Activated CD4-positive, alpha-beta T cell treated with anti-CD3 and anti-CD28 coated beads for 1 hour (primary cell): ENCODE results near the gene ENOX1.

ENCODE experiments used
- DNase-seq: peaks from one replicate; pipeline ENCODE4 v3.0.0-alpha.2; 2020

The ENOX1 gene

GRCh38 chr13:43785261-43785649 lies 1.5 kb downstream of the ENOX1 start:
- DNase-seq = no peak

DNA sequence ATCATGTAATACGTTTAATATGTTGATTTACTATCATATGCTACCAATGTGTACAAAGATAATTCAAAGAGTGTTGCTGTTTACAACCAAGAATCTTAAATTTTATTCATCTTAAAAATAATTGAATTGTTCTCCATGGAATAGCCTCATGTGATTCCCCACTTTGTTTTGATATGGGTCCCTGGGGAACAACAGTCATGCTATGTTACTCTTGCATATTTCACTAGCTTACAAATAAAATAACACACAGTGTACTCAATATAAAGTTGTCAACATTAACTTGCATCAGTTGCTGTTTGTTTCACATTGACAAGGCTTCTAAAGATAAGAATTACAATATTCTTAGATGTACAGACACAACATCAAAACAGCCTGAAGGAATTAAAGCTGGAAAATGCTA lies 2.3 kb downstream of the ENOX1 start:
- no peak for DNase-seq

DNA sequence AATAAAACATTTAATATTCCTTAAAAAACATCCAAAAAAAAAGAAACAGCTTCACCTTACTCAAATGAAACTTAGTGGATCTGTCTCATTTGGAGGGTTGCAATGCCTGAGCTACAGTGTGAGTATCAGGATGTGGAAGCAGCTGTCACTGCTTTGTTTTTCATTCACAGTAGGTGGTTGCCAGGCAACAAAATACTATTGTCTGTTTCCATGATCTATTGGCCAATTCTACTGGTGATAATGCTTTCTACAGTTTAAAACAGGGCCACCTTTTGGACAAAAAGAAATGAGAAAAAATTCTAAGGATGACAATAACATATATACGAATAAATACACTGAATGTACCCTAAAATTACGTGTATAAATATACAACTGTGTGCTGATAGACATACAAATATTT lies 3.0 kb downstream of the ENOX1 start:
- no peak for DNase-seq

DNA sequence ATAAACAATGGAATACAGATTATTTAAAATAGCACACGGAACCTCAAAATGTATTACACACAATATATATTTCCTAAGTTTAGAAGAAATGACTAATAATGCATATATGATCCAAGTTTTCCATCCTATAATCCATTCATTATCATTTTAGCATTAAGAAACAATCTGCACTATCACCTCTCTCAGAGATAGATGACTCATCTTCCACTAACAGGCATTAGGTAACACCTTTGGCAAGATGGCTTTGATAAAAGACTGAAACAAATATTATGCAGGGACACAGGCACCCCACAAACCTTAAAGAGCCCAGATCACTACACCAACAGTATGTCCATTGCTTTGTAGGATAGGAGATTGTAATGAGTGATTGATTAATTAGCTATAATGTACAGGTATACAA lies 4.1 kb downstream of the ENOX1 start:
- no peak for DNase-seq

- DNase-seq = no peak
Measured at GRCh38 chr13:43780666-43781065, 6.1 kb downstream of the ENOX1 start.

- DNase-seq = no peak
Measured at GRCh38 chr13:43776501-43777079, 10.2 kb downstream of the ENOX1 start.

DNA sequence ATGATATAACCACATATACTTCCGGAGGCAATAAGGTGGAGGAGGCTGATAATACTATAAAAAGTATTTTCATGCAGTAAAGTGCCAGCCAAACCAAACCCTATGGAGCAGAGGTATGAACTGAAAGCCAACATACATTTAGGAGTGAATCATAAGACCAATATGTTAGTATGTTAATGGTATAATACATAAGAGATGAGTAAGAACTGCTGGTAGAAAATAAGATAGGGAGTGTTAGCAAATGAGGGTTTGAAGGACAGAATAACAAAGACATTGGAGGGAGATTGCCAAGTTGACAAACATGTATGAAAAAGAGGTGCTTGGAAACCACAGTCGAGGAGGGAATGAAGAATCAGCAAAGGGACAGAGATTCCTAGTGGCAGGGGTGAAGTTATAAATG lies 10.8 kb downstream of the ENOX1 start:
- no peak for DNase-seq

DNA sequence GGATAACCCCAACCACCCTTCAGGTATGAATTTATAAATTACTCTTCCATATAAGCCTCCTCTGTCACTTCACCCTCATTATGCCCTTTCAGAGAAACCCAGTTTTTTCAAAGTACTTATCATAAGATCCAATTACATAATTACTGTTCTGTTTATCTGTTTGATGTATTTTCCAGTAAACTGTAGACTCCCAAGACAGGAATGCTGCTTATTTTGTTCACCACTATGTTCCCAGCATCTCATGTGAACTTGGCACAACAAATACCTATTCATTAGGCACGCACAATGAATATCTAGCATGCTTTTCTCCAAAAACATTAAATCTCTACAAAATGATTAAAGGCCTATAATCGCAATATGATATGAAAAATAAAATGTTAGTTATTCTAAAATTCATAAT lies 13.2 kb downstream of the ENOX1 start:
- no peak for DNase-seq

GRCh38 chr13:43770871-43771270 lies 15.9 kb downstream of the ENOX1 start:
- DNase-seq = no peak

GRCh38 chr13:43769529-43769928 lies 17.2 kb downstream of the ENOX1 start:
- DNase-seq = no peak

DNA sequence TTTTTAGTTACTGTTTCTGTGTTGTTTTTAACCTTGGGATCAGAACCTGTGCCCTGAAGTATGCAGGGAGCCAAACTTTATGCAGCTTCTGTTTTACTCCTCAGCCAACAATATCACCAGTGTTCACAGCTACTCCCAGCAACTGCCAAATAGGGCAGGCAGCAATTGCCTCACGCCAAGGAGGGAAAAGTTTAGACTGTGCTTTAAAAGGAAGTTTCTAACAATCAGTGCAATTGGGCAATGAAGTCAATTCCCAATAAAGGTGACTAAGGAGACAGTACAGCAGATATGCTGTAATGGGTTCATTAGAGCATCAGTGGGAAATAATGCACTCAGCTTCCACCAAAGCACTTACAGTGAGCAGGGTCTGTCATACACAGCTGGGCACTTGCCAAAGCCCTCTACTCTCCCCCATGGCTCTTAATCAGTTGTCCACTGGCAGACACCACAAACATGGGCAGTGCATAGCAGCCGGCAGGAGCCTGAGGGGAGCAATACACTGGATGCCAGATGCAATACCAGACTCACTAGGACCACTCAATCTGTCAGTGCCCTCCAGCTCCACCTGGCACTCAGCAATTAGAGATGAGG lies 19.3 kb downstream of the ENOX1 start:
- no peak for DNase-seq

GRCh38 chr13:43766725-43767124 lies 20.0 kb downstream of the ENOX1 start:
- DNase-seq = no peak

DNA sequence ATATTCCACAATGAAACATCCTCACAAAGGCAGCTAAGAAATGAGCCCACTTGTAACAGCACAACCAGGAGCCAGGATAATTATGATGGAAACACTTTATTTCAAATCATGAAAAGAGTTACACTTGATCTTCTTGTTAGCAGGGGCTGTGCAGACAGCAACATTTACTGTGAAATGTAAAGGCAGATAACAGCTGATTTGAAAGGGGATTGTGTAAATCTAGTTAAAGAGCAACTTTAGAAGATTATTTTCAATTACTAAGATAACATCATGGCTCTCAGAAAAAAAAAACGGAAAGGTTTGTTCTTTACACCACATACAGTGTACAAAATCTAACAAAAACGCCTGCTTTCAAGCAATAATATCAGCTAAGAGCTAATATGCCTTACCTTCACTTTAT lies 22.4 kb downstream of the ENOX1 start:
- no peak for DNase-seq

DNA sequence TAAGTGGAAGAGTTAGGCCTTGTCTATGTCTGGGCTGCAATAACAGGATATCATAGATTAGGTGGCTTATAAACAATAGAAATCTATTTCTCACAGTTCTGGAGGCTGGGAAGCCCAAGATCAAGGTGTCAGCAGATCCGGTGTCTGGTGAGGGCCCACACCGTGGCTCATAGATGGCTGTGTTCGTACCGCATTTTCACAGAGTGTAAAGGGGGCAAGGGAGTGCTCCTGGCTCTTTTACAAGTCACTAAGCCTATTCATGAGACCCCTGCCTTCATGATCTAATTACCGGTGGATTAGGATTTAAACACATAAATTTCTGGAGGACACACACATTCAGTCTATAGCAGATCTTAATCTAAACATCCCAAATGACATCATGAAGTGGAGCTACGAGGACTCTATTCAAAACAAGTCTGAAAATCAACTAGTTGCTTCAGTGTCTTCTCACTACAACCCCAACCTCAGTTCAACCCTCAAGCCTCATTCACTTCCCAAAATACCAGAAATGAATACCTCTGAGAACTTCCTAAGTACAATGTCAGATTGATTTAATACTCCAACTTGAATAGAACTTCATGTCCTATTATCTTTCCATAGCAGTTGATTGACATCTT lies 23.5 kb downstream of the ENOX1 start:
- DNase-seq = no peak

DNA sequence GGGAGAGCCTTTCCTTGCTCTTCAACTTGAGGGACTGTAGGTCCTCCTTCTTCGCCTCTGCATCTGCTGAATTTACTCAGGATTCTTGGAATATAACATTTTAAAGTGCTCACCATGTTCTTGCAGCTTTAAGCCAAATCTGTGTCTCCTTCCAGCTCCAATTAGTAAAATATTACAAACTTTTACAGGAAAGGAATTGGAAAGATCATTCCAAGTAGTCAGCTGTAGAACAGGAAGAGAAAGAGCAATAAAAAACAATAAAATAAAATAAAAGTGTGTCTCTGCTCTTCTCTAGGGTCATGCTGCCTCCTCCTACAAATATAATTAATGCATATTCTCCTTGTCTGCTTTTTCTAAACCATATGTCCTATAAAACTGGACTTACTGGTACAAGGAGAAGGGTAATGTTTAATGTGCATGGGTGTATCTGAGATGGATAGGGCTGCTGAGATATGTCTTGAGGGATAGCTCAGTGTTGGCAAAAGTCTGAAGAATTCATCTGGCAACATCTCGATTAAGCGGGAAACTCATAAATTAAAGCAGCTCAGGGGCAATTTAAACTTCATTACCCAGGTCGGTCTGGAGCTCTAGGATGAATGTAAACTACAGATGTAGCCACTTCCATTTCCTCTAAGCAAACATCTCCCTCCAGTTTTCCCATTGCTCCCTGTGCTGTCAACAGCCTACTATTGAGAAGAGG lies 25.0 kb downstream of the ENOX1 start:
- DNase-seq = no peak

DNA sequence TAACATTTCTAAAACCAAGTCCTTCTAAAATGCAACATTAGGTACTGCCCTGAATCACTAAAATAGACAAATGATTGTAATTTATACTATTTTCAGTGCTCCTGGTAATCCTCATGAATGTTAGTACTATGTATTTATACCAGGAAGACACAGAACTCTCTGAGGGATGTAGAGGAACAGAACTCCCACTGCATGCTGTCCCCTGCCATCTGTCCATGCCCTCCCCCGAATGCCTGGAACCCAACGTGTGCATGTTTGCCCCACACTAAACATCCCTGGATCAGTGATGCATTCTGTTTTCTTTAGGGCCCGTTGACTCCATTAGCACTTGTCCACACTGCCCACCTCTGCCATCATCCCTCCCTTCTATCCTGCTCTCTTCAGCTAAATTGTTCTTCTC lies 26.5 kb downstream of the ENOX1 start:
- no peak for DNase-seq

DNA sequence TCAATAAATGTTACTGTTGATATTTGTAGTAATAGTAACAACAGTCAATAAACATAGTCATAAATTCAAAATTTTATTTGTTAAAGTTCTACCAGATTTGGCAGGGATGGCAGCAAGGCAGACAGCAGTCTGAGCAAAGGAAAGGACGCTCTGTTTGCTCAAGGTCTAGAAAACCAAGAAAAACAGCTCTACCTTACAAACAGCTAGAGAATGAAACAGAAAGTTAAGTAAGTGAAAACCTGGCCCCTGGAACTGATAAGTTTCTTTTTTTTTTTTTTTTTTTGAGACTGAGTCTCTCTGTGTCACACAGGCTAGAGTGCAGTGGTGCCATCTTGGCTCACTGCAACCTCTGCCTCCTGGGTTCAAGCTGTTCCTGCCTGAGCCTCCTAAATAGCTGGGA lies 27.9 kb downstream of the ENOX1 start:
- no peak for DNase-seq

GRCh38 chr13:43757266-43757665 lies 29.5 kb downstream of the ENOX1 start:
- DNase-seq = no peak

DNA sequence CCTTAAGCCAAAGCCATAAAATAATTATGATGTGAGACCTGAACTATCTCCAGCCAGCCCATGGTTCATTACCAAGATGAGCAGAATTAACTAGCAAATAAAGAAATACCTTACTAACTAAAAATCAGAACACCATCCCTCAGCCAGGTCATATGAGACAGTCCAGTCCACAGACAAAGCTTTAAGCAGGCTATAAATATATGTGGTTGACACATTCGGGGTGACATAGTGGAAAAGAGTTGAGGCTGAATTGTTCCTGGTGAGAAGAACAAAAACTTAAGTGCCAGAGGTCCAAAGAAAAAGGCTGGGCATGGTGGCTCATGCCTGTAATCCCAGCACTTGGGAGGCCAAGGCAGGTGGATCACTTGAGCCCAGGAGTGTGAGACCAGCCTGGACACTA lies 30.9 kb downstream of the ENOX1 start:
- DNase-seq = no peak

GRCh38 chr13:43751624-43752023 lies 35.1 kb downstream of the ENOX1 start:
- no peak for DNase-seq

DNA sequence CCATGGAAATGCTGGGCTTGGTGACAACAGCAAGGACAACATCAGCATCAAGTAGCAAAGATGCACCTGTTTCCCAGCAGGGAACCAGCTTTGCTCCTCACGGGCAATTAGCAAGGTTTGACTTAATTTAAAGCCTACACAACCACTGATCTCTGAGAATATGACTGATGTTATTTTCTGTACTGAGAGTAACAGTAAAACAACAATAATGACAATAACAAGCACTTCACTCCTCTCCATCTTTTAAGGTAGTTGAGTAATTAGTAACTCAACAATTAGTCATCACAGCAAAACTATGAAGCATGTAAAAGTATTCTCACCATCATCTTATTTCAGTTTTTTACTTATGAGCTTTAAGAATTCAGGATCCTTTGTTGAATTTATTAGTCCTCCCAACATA lies 37.3 kb downstream of the ENOX1 start:
- DNase-seq = no peak

GRCh38 chr13:43744261-43745031 lies 42.3 kb downstream of the ENOX1 start:
- no peak for DNase-seq

DNA sequence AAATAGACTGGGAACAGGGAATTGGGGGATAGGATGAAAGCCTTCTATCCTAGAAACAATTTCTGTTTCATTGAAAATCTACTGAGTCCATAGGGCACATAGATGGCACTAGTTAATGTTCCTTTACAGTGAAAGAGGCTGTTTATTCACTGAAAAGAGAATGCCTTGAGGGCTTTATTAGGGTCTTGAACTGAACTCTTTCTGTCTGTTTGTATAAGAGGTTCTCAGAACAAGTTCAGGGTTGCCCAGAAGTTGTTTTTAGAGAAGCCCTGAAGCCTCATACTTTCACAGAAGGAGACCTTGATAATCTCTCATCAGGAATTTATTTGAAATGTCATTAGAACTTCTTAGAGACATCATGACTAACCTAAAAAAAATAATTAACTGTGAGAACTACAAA lies 43.9 kb downstream of the ENOX1 start:
- DNase-seq = no peak
